NCI-H128 (cell line): ENCODE results near the gene CSF3.

Experiments used
- DNase-seq: peaks from one replicate; lab custom pipeline; 2025; ENCODE audit not compliant: unreplicated experiment; lab: John Stamatoyannopoulos, UW

Gene CSF3

DNA sequence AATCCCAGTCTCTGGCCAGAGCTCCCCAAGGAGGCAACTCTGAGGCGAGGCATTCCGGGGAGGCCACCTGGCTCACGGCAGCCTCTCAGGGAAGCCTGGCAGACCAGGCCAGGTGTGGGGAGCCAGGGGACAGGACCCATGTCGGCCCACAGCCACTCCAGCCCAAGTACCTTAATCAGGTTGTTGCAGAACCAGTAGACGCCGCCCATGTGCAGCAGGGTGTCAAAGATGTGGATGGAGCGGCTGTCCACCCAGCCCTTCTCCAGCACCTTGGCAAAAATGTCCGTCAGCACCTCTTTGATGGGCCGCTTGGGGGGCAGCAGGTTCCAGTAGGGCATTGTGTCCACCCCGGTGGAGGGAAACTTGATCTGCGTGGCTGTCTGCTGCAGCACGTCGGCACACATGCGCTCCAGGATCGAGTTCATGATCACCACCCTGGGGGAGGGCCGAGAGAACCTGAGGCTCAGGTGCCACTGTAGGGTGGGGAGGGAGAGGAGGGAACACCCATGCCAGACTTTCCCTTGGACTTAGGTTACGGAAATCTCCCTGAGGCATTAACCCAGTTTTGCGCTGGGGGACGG lies 7.8 kb downstream of the CSF3 start:
- no peak for DNase-seq

DNA sequence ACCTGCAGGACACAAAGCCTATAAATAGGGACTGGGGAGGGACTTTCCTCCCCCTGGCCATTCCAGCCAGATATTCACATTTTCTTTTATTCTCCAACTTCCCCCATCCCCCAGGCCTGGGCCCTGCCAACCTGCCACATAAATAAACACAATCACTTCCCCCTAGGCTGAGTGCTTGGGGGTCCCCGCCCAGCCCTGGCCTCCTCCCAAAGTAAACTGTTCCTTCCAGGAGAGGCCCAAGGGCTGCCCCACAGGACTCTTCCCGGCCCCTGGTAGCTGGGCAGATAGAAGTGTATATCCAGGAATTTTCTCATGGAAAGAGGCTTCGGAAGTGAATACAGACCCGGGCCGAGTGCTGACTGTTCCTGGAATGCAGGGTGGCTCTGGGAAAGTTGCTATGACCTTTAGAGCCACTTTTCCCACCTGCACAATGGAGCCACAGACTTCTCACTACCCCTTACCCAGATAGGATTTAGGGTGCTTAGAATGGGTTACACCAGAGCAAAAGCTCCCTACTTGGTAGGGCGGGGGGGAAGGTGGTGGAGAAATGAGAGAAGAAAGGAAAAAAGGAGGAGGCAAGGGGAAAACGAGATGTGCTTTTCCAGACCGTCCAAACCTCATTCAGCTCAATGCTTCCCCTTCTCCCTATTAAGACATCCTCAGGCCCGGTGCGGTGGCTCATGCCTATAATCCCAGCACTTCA lies 8.5 kb downstream of the CSF3 start:
- no peak for DNase-seq

DNA sequence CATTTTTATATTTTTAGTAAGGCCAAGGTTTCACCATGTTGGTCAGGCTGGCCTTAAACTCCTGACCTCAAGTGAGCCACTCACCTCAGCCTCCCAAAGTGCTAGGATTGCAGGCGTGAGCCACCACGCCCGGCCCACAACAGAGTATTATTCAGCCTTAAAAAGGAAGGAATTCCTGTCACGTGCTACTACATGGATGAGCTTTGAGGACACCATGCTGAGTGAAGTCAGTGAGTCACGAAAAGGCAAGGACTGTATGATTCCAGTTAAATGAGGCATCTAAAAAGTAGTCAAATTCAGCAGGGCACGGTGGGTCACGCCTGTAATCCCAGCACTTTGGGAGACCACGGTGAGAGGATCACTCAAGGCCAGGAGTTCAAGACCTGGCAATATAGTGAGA lies 9.7 kb downstream of the CSF3 start:
- no peak for DNase-seq

DNA sequence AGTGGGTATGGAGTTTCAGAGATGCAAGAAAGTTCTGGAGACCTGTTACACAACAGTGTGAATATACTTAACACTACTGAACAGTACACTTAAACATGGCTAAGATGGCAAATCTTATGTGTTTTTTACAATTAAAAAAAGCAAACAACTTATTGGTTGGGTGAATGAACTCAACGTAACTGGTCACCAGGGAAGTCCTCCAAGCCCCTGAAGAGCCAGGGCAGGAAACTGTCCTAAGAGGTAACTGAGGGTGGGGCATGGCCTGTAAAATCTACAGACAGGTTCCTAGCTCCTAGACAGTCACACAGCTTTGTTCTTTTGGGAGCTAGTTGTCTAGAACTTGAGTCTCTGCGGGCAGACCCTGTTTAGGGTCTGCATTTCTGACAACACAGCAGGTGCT lies 10.3 kb downstream of the CSF3 start:
- no peak for DNase-seq

DNA sequence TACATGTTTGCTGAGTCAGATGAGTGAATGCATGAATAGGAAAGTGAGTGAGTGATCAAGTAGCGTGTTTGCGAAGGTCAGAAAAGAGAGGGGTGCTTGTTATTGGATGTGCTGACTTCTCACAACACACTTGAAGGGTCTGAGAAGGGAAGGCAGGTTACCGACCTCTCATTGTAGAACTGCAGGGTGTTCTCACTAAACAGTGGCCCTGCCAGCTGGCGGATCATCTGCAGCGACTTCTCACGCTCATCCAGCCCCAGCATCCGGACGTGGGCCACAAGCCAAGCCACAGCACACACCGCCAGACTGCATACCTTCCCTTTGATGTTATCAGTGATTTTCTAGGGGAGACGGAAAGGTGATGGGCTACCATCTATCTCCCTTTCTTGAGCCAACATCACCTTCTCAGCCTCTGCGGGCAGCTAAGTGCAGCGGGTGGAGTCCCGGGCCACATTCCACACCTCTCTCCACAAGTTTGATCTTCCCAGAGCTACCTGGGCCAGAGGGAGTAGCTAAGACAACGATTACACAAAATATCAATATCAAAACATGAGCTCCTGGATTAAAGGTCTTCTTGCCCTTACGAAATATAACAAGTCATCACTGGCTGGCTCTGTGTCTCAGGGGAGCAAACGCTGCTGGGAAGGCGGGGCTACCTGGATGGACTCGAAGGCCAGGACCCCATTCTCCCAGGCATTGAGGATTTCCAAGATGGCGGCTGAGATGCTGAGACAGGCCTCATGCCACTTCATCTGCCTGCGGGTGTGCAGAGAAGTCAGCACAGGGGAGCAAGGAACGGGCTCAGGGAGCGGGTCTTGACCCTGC lies 11.0 kb downstream of the CSF3 start:
- DNase-seq, result no peak

DNA sequence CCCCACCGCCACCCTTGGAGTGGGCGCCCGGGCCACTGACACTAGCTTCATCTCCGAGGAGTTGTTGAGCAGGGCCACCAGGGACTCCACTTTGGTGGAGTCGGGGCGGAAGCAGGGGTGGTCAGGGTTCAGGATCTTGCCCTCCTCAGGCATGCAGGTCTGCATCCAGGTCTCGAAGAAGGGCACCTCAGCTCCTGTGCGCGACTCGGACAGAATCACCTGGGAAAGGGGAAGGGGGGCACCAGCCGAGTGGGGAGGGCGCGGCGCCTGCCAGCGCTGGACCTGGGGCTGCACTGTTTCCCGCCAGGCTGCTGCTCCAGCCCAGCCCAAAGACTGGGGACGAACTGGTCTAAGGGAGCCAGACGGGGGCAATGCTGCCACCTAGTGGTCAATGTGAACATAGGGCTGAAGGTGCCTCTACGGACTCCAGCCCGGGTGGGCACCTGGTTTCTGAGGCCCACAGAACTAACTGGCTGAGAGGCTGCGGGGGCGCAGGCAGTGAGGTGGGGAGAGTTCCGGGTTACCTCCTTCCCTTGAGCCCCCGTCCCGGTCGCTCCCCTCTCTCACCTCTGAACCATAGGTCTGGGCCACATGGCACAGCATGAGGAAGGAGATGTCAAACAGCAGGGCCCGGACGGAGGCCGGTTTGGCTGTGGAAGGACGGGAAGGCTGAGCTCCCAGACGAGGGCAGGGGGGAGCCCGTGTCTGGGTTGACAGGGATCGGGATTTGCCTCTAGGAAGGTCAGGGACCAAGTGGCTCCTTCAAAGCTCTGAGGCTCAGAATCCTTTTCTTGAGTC lies 11.8 kb downstream of the CSF3 start:
- DNase-seq, result peak; percentile 63

DNA sequence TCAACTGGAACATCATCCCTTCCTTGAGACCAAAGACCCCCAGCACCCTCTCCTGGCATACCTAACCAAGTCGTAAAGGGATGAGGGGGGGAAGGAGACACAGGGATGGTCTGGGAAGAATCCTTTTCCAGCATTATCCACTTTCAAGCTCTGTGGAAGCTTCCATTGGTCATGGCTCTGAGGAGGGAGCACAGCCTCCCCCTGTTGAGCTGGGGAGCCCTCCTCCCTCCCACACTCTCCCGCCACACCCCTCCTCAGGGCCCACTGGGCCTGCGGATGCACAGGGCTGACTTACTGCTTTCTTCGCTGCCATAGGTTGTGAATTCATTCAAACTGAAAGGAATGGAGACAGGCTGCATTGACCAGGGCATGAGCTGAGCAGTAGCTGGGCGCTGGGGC lies 12.4 kb downstream of the CSF3 start:
- no peak for DNase-seq

DNA sequence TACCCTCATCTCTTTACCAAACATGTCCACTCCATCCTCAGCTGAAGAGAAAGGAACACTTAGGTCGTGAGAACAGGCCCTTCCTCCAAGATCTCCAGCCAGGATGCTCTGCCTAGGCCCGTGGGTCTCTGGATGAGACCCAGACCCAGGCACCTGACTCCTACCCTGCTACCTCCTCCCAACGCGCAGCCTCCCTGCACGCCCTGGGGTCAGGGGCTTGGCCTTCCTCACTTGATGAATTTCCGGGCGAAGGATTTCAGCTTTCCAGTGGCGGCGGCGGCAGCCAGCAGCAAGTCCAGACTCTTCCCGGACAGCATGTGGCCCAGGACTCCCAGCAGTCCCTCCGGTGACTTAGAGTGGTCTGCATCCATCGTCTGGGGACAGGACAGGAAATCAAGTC lies 13.4 kb downstream of the CSF3 start:
- no peak for DNase-seq

DNA sequence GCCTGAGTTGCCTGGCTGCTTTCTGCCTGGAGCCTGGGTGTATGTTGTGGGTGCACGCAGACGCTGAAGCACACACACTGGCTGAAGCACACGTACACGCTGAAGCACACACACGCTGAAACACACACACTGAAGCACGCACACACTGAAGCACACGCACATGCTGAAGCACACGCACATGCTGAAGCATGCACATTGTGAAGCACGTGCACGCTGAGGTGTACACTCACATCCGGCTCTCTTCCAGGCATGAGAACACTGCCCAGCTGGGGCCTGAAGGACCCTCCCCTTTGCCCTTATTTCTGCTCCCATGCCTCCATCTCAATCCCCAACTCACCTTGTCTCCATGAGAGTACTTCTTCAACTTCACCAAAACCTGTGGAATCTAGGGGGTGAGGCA lies 16.5 kb downstream of the CSF3 start:
- no peak for DNase-seq

DNA sequence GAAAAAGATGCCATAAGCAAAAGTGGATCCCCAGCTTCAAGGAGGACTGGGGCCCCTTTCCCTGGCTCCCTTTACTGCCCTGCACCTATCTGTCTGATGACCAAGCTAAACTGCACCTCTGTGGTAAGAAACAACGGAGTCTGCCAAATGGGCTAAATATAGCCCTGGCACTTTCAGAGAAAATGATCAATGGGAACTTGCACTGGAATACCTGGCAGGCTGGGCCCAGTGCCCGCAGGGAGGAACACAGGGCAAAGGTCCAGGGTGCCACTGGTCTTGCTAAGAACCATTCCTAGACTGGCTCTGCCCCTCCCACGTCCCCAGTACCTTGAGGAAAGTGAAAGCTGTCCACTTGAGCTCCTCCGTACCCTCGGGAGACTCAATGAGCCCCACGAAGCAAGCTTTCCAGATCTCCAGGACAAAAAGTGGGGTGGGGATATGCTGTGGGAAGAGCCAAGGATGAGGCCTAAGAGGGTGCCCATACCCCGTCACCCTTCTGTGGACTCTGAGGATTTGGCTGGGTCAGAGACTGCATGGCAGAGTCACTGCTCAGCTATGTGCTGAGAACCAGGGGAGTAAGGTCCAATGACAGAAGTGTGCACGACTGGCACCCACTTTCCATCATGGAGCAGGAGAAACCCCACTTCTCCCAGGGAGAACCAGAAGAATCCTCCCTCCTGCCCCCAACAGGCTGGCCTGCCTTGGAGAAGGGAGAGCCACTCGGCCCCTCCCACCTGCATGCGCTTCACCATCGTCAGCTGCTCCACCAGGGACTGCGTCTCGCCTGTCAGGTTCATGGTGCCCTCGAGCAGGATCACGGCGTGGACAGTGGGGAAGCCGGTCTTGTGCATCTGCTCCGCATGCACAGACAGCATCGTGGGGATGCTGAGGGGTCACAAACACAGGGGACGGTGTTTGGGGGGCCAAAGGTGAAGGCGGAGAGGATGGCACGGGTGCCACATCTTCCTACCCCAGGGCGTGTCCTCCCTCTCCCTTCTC lies 17.4 kb downstream of the CSF3 start:
- no peak for DNase-seq

DNA sequence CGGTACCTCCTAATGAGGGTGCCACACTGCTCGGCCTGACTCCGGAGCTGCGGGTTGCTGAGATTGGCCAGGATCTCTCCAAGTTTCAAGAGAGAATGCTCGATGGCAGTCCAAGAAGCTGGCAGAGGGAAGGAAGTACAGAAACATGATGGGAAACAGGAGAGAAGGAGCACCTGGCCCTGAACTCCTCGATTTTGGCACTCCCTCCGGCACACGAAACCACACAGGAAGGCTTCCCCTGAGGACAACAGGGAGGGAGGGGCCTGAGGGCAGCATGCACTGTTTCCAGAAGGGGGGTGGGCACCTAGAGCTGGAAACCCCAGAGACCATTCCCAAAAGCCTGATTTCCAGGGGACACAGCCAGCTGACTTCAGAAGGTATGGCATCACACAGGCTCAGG lies 18.1 kb downstream of the CSF3 start:
- no peak for DNase-seq

DNA sequence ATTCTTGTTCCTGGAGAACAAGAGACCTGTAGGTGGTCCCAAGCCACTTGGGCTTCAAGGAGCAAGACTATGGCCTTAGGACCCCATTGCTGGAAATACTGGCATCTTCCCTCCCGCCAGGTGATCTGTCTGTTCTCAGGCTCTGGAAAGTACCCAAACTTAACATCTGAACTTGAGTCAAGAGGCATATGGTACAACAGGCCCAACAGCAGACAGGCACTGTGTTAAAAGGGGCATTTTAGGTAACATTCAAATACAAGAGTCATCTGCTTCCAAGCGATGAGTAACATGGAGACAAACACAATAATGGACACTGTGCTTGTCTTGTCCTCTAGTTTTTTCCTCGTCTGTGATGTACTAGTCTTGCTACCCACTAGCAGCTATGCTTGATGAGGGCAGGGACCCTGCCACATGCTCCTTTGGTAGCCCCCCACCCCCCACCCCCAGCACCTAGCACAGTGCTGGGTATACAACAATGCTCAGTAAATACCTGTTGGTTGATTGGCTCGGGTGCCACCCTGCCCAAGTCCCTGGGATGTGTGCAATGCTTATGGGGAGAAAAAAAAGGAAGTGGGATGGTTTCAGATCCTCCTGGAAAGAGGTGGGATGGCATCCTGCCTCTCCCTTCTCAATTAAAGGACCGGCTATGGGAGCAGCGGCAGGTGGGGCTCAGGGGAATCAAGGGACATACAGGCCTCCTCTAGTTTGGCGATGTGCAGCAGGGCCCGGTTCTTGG lies 19.4 kb downstream of the CSF3 start:
- no peak for DNase-seq

DNA sequence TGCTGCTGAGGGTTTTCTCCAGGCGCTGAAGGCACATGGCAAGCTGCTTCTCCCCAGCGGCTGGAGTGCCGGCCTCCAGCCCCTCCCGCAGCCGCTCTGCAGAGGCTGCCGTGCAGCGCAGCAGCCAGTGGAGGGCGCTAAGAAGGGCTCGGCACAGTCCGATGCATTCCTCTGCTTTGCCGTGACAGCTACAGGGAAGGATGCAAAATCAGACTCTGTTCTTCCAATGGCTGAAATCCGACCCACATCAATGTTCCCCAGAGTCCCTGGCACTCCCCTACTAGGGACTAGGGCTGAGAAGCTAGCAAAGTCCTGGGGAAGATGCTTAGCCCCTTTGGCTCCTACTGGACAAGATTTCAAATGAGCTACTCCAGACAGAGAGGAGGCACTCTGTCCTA lies 19.9 kb downstream of the CSF3 start:
- no peak for DNase-seq

DNA sequence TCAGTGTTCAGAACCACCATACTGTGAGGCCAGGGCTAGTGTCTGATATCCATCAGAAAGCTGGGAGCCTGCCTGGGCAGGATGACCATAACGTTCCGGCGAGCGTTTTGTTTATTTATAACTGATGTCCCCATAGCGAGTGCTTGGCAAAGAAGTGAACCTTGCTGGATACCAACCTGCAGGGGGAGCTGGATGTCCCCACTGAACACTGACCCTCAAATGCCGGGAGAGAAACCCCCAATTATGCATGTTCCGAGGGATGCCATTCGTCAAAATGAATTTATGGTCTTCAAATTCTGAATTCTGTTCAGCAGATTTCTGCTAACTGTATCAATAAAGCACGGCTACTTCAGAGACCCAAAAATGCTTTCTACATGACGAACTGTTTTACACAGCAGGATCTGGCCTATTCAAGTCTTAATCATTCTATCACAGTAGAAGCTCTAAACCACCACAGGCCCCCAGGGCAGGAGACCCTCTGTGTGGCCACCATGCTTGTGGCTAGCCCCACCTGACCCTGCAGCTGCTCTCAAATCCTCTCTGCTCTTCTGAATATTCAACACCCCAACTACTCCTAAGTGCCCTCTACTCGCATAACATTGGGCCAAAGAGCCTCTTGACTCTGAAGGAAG lies 23.8 kb downstream of the CSF3 start:
- no peak for DNase-seq

DNA sequence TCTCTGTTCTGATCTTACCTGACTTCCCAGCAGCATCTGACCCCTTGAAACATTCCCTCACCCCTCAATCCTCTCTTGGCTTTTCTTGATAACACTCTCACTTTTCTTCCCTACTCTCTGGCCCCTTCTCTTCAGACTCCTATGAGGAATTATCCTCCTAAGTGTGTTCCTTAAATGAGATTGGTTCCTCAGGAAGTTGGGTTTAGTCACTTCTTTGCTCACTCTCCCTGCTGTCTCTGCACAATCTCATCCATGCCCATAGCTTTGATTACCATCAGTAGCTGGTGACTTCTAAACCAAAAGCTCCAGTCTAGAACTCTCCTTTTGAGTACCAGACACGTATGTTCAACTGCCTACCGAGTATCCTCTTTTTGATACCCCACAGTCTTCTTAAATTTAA lies 26.0 kb downstream of the CSF3 start:
- no peak for DNase-seq

DNA sequence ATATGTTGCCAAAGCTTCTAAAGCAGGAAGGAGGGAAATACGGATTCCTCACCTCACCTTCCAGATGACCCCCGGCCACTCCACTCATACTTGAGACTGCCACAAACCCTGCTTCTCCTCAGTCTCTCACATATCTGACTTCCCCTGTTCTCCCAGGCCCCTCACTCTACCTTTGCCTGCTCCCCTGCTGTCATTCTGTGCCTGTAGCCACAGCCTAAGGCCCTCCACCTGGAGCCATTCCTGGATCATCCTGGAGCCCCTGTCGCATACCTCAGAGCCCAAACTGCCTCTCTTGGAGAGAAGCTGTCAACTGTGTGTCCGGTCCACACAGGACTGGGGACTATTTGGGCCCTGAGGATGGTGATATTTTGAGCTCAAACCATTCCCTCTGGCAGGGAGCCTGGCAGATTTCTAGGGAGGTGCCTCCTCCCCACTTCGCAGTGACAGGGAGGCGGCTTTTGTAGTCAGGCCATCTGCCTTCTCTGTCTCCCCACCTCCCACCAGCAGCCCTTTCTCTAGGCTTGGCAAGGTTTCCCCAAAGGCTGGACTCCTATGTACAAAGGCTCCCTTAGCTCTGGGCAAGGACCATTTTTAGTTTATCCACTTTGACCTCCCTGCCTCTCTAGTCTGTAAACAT lies 41.3 kb downstream of the CSF3 start:
- no peak for DNase-seq

DNA sequence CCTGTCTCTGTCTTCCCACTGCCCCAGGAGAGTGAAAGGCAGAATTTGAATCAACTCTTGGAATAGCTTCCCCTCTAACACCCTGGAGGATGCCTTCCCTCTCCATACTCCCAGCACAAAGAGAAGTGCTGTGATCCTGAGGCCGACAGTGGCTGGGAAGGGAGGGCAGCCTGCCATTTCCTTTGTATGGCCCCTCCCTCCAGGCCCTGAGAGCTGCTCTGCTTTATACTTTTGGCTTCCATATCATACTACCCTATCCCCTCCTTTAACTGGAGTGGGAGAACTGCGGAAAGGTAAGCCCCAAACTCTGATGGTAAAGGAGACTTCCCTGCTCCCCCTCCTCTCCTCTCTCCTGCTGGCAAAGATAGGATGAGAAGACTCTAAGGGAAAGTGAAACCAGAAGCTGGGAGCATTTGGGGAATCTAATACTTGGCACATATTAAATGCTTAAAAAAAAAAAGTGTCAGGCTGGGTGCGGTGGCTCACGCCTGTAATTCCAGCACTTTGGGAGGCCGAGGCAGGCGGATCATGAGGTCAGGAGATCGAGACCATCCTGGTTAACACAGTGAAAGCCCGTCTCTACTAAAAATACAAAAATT lies 43.0 kb downstream of the CSF3 start:
- no peak for DNase-seq

DNA sequence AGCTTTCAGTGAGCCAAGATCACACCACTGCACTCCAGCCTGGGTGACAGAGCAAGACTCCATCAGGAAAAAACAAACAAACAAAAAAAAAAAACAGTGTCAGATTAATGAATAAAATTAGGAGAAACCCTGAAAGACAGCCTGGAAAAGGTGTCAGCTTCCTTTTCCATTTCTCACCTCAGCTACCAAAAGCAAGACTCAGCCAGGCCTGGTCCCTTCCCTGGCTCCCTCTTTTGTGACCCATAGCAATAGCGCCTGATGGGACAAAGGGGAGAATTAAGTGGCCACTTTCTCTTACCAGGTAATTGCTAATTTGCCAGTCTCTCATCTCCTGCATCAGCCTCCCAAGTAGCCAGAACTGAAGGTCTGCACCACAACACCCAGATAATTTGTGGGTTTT lies 43.6 kb downstream of the CSF3 start:
- no peak for DNase-seq
